NB4 (cell line): ENCODE measurements around the gene RIOX2.

Source experiments
- CTCF ChIP-seq: IDR thresholded peaks from one replicate; pipeline ENCODE4 v1.5.1; 2012; ENCODE audit warnings: low read depth, low read length
- MYC ChIP-seq: IDR thresholded peaks from 2 replicates; pipeline ENCODE4 v1.6.1; 2011; ENCODE audit warnings: low read depth, low read length
- POLR2A ChIP-seq: IDR thresholded peaks from 2 replicates; pipeline ENCODE4 v1.6.1; 2011; ENCODE audit warnings: mild to moderate bottlenecking; ENCODE audit not compliant: insufficient read length; ENCODE audit errors: extremely low read depth

DNA sequence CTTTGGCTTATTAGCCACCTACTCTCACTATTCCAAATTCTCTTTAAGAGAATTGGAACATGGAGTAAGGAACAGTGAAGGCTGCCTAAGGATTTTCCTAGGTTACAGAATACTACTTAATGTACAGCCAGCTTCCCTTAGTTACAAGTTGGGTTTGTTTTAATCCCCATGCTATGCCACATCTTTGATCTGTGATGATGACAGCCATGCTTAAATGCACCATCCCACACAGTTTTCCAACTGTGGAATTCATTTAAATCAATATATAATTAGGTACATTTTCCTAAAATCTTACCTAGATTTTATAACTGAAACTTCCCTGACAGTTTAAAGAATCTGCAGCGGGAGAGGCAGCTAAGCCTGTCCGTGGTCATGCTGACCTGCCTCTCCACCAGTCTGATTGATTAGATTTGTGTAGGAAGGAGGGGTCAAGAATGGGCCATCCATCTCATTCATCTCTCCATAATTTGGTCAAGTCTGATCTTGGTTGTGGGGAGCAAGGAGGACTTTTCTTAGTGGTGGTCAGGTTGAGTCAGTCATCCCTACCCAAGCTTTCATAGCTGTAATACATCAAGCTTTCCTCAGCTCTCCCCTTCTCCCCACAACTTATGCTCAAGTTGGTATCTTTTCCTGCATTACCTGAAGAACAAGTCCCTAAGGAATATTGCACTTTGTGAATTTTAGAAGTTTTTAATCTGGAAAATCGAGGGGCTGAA is 37.1 kb downstream of the RIOX2 start:
- no peak for TF ChIP-seq CTCF
- no peak for TF ChIP-seq POLR2A
- TF ChIP-seq MYC, result no peak
